ENCODE data around the gene INTS3. TPM values are rescaled to one million over a fixed set of nuclear protein-coding genes. Genes with fewer than 3 reads are reported as not detected.

Gene INTS3
- total and polyA plus RNA-seq, 9 of the 15 experiments (the other 6 are each of a cell fraction or from before 2014, with no cell fraction given) = 6.3 to 24.1 (median 14.3) TPM

- TF ChIP-seq MGA (IDR thresholded peaks at IDR 0.05) (no peak), POLR2B (IDR thresholded peaks at IDR 0.05; ENCODE audit: low read depth, partially characterized antibody) (no peak), PML (IDR thresholded peaks at IDR 0.05; ENCODE audit: low read length) (no peak), SMARCA4 (IDR thresholded peaks at IDR 0.05) (no peak), RNF219 (CRISPR knock-in tag; IDR thresholded peaks at IDR 0.05) (no peak), ARID3B (CRISPR knock-in tag; IDR thresholded peaks at IDR 0.05; ENCODE audit: borderline replicate concordance) (no peak), ZC3H8 (IDR thresholded peaks at IDR 0.05) (no peak), ETV6 (IDR thresholded peaks at IDR 0.05; ENCODE audit: borderline replicate concordance in 1 of 2, low read depth in 2 of 2, low read length in 1 of 2) (no peak), ETV6 (CRISPR knock-in tag; IDR thresholded peaks at IDR 0.05; ENCODE audit: borderline replicate concordance) (no peak), TCFL5 (CRISPR knock-in tag; conservative IDR thresholded peaks at IDR 0.05) (no peak), FOXJ2 (tag; IDR thresholded peaks at IDR 0.05) (no peak), NFRKB (IDR thresholded peaks at IDR 0.05; ENCODE audit: low read depth) (no peak)
Measured at GRCh38 chr1:153733970-153734369, 6.1 kb downstream of the INTS3 start (continued).

Data from K562 (cell line).